Gastroesophageal sphincter (tissue), 4 donors: ENCODE data around the gene ZNF611. TPM values are rescaled to one million over a fixed set of nuclear protein-coding genes. Genes with fewer than 3 reads are reported as not detected.
"Not testable (repeated sequence)": the region's sequence is repeated elsewhere in the genome, so short reads cannot be mapped to it uniquely, and the experiment has no call there.

Experiments
- ATAC-seq: fragments of 150-250 bp; one replicate; pipeline ENCODE4 v1.9.1; 2016; ENCODE audit warnings: mild to moderate bottlenecking, moderate library complexity
- H3K27ac ChIP-seq, 4 donors: fragments of 200-600 bp; sonication (generic) in 3 of 4; 1 replicate in 3 of 4; 2 replicates in 1 of 4; pipeline ENCODE4 v1.5.1; 2016 to 2019
- H3K27me3 ChIP-seq: fragments of 200-600 bp; sonication (generic); one replicate; pipeline ENCODE4 v1.5.1; 2019
- H3K36me3 ChIP-seq, 2 donors: fragments of 200-600 bp; sonication (generic); one replicate each; pipeline ENCODE4 v1.5.1; 2019; ENCODE audit warnings: control low read depth in 1 of 2
- H3K4me1 ChIP-seq, 3 donors: fragments of 200-600 bp; sonication (generic); 1 replicate in 2 of 3; 2 replicates in 1 of 3; pipeline ENCODE4 v1.5.1; 2016 to 2019; ENCODE audit warnings: control low read depth in 2 of 3
- H3K4me3 ChIP-seq, 2 donors: fragments of 200-600 bp; sonication (generic); one replicate each; pipeline ENCODE4 v1.5.1; 2019; ENCODE audit warnings: mild to moderate bottlenecking in 1 of 2, moderate library complexity in 1 of 2
- H3K9me3 ChIP-seq, 3 donors: fragments of 200-600 bp; sonication (generic); one replicate each; pipeline ENCODE4 v1.5.1; 2017 to 2019; ENCODE audit warnings: control low read depth in 2 of 3
- EP300 ChIP-seq: sonication (generic); formaldehyde crosslinking; IDR thresholded peaks from one replicate; pipeline ENCODE4 v1.6.1; 2017; ENCODE audit warnings: antibody characterized with exemption, mild to moderate bottlenecking
- POLR2A ChIP-seq, 2 donors: fragments of 450-650 bp; IDR thresholded peaks; one replicate each; pipeline ENCODE4 v1.6.1; 2017; ENCODE audit warnings: antibody characterized with exemption in 2 of 2, mild to moderate bottlenecking in 2 of 2, moderate library complexity in 1 of 2
- POLR2AphosphoS5 ChIP-seq: sonication (generic); formaldehyde crosslinking; IDR thresholded peaks from one replicate; pipeline ENCODE4 v1.6.1; 2017; ENCODE audit warnings: antibody characterized with exemption
- WGBS, 2 donors: methylation state at CpG; one replicate each; pipeline ENCODE4 v1.1.5; 2018; ENCODE audit warnings: low coverage in 1 of 2; 5-methylcytosine and 5-hydroxymethylcytosine counted together
- total RNA-seq, 4 donors: library from RNA; depleted of rRNA; stranded (reverse); fragments of >200 nt; gene quantifications; one replicate each; pipeline ENCODE4 v1.1.0, GENCODE V29; 2016
- TF ChIP-seq, protein P1 (sequence below), 4 experiments: fragments of 200-600 bp in 2 of 4; fragments of 450-650 bp in 2 of 4; sonication (generic) in 1 of 4; IDR thresholded peaks; one replicate each; pipeline ENCODE4 v1.5.1; 2017 to 2019; ENCODE audit warnings: antibody characterized with exemption in 4 of 4, mild to moderate bottlenecking in 2 of 4, moderate library complexity in 2 of 4

The ZNF611 gene
- total RNA-seq, 4 donors from 2014 or later = 4.8 to 14.6 (median 9.7) TPM

DNA sequence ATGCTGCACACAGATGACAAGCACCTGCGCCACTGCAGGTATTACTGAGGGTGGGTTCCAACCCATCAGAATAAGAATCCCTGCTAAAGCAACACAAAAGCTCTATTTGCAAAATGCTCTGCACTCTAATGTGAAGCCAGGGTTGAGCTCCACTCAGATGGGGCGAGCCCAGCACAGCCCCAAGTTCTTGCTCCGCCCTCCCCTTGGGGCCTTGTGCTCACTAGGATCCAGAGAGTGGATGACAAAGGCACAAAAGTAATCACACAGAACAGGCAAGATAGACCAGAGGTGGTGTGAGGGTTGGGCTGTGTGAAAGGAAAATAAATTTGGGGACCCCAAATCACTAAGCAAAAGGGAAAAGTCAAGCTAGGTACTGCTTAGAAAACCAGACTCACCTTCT lies 8.2 kb upstream of the ZNF611 start:
- no peak for ATAC-seq
- no peaks in the 10 kb centered on the region for H3K36me3 ChIP-seq
- H3K27me3 ChIP-seq = peaks cover 21% of the 10 kb centered on the region
- no peak overlapping the region for H3K27ac ChIP-seq
- no peak overlapping the region for H3K4me3 ChIP-seq
- TF ChIP-seq EP300 (no peak), POLR2A (IDR thresholded peaks at IDR 0.05) (no peak)
- TF ChIP-seq, protein P1, sequence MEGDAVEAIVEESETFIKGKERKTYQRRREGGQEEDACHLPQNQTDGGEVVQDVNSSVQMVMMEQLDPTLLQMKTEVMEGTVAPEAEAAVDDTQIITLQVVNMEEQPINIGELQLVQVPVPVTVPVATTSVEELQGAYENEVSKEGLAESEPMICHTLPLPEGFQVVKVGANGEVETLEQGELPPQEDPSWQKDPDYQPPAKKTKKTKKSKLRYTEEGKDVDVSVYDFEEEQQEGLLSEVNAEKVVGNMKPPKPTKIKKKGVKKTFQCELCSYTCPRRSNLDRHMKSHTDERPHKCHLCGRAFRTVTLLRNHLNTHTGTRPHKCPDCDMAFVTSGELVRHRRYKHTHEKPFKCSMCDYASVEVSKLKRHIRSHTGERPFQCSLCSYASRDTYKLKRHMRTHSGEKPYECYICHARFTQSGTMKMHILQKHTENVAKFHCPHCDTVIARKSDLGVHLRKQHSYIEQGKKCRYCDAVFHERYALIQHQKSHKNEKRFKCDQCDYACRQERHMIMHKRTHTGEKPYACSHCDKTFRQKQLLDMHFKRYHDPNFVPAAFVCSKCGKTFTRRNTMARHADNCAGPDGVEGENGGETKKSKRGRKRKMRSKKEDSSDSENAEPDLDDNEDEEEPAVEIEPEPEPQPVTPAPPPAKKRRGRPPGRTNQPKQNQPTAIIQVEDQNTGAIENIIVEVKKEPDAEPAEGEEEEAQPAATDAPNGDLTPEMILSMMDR (IDR thresholded peaks at IDR 0.05) = no peak
- WGBS, 2 donors = 88 to 100% methylated on average over 1 to 2 of the region's 3 CpGs
- no peaks in the 10 kb centered on the region for H3K9me3 ChIP-seq
- H3K4me1 ChIP-seq = no peaks in the 10 kb centered on the region

DNA sequence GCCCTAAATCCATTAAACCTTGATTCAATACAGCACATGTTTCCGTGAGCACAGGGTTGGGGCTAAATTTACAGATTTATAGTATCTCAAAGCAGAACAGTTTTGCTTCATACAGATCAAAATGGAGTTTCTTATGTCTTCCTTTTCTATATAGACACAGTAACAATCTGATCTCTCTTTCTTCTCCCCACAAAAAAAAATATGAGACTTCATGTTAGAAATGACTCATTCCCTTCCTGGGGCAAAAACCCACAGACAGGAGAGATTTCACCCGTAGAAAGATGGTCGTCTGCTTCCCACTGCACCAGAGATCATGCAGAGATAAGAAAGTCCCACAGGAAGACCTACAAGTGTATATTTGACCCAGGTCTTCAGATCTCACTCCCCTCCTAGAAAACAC lies 7.7 kb upstream of the ZNF611 start:
- Histone ChIP-seq H3K27ac (no peak overlapping the region), H3K27me3 (peaks cover 21% of the 10 kb centered on the region), H3K9me3 (no peaks in the 10 kb centered on the region), H3K36me3 (no peaks in the 10 kb centered on the region), H3K4me1 (no peaks in the 10 kb centered on the region), H3K4me3 (no peak overlapping the region)
- ATAC-seq = no peak
- TF ChIP-seq, protein P1 (IDR thresholded peaks at IDR 0.05) = no peak
- TF ChIP-seq POLR2A (IDR thresholded peaks at IDR 0.05) (no peak), EP300 (no peak), POLR2AphosphoS5 (no peak)
- WGBS, 2 donors = 46 to 60% methylated on average over 1 to 3 of the region's 3 CpGs

DNA sequence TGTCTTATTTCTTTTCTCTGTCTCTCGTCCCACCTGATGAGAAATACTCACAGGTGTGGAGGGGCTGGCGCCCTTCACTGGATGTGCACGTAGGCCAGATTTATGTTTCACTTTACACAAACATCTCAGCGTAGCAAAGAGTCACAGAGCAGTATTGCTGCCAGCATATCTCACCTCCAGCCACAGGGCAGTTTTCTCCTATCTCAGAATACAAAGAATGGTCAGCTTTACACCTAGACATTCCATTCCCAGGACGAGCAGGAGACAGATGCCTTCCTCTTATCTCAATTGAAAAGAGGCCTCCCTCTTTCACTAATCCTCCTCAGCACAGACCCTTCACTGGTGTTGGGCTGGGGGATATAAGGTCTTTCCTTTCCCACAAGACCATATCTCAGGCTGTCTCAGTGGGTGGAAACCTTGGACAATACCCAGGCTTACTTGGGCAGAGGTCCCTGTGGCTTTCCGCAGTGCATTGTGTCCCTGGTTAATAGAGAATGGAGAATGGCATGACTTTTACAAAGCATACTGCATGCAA lies 7.2 kb upstream of the ZNF611 start:
- no peak for TF ChIP-seq POLR2A (IDR thresholded peaks at IDR 0.05)
- TF ChIP-seq EP300 = no peak
- TF ChIP-seq, protein P1 (IDR thresholded peaks at IDR 0.05) = no peak
- WGBS, 2 donors = 61 to 63% methylated on average over 6 of the region's 6 CpGs
- Histone ChIP-seq H3K27ac (no peak overlapping the region), H3K27me3 (peaks cover 21% of the 10 kb centered on the region), H3K36me3 (no peaks in the 10 kb centered on the region), H3K9me3 (no peaks in the 10 kb centered on the region), H3K4me3 (no peak overlapping the region), H3K4me1 (no peaks in the 10 kb centered on the region)
- no peak for ATAC-seq

DNA sequence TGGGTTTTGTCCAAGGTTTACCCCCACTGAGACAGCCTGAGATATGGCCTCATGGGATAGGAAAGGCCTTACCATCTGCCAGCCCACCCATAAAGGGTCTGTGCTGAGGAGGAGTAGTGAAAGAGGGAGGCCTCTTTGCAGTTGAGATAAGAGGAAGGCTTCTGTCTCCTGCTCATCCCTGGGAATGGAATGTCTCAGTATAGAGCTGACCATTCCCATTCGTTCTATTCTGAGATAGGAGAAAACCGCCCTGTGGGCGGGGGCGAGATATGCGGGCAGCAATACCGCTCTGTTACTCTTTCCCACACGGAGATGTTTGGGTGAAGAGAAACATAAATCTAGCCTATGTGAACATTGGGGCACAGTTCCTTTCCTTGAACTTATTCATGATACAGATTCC lies 6.5 kb upstream of the ZNF611 start:
- H3K36me3 ChIP-seq, H3K4me1 ChIP-seq, H3K27ac ChIP-seq, H3K4me3 ChIP-seq, ATAC-seq, H3K9me3 ChIP-seq: not testable (repeated sequence)
- H3K27me3 ChIP-seq = peaks cover 21% of the 10 kb centered on the region
- WGBS, 2 donors = 46 to 60% methylated on average over 7 of the region's 7 CpGs

DNA sequence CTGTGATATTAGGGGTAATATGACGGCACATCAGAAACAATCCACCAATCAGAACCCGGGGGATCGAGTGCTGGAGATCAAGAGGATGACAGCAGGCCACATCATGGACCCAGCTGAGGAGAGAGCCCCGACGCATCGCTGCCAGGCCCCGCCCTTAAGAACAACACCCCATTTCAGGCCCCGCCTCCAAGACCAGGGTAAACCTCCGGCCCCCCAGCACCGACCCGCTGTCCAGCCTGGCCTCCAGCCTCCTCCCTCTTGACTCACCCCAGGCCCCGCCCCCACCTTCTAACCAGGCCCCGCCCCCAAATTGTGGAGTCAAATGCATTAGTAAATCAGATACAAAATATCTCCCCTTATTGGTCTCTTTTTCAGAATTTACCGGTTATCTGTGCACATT lies 4.7 kb upstream of the ZNF611 start:
- H3K27me3 ChIP-seq = peaks cover 21% of the 10 kb centered on the region
- ATAC-seq = no peak
- TF ChIP-seq, protein P1 (IDR thresholded peaks at IDR 0.05) = no peak
- TF ChIP-seq POLR2A (IDR thresholded peaks at IDR 0.05) (no peak), EP300 (no peak), POLR2AphosphoS5 (no peak)
- H3K27ac ChIP-seq = no peak overlapping the region
- no peaks in the 10 kb centered on the region for H3K9me3 ChIP-seq
- no peaks in the 10 kb centered on the region for H3K36me3 ChIP-seq
- no peak overlapping the region for H3K4me3 ChIP-seq
- 90 to 100% methylated on average over 1 to 5 of the region's 14 CpGs for WGBS, 2 donors
- peaks cover 0 to 14% (median 4%) of the 10 kb centered on the region in 3 donors for H3K4me1 ChIP-seq
